Urinary bladder (tissue), 4 donors: ENCODE measurements around the gene FBXO22. TPM values are rescaled to one million over a fixed set of nuclear protein-coding genes. Genes with fewer than 3 reads are reported as not detected.
"Not testable (repeated sequence)": the region's sequence is repeated elsewhere in the genome, so short reads cannot be mapped to it uniquely, and the experiment has no call there.

Source experiments
- DNase-seq: peaks from one replicate; pipeline ENCODE4 v3.0.0-alpha.2; 2015; ENCODE audit errors: extremely low spot score
- H3K27ac ChIP-seq: one replicate; pipeline ENCODE4 v1.5.1; 2013; ENCODE audit warnings: low read depth, mild to moderate bottlenecking, moderate library complexity
- H3K36me3 ChIP-seq: one replicate; pipeline ENCODE4 v1.6.1; 2013; ENCODE audit warnings: mild to moderate bottlenecking, moderate library complexity; ENCODE audit not compliant: insufficient read depth
- H3K4me1 ChIP-seq: one replicate; pipeline ENCODE4 v1.6.1; 2013; ENCODE audit warnings: mild to moderate bottlenecking, moderate library complexity; ENCODE audit not compliant: insufficient read depth
- H3K4me3 ChIP-seq: one replicate; pipeline ENCODE4 v1.5.1; 2013; ENCODE audit warnings: low read depth, low read length
- WGBS: extraction: QIAGEN DNeasy Blood & Tissue Kit; methylation state at CpG from one replicate; pipeline ENCODE4 v1.1.7; 2013; 5-methylcytosine and 5-hydroxymethylcytosine counted together
- polyA plus RNA-seq: library from polyadenylated mRNA; stranded (reverse); fragments of 200-250 nt; gene quantifications from one replicate; pipeline ENCODE4 v1.2.3, GENCODE V29; 2013
- small RNA-seq: library from RNA; depleted of rRNA; stranded (forward); fragments of <200 nt; gene quantifications from one replicate; pipeline ENCODE3, GENCODE V24; 2014
- total RNA-seq: library from RNA; depleted of rRNA; stranded (reverse); fragments of >200 nt; gene quantifications from one replicate; pipeline ENCODE4 v1.2.3, GENCODE V29; 2014
- donor health status: healthy with polysubstance abuse.
- donor health status: healthy.

The FBXO22 gene
- total and polyA plus RNA-seq, 2 donors, result 16.9 to 25.0 TPM

DNA sequence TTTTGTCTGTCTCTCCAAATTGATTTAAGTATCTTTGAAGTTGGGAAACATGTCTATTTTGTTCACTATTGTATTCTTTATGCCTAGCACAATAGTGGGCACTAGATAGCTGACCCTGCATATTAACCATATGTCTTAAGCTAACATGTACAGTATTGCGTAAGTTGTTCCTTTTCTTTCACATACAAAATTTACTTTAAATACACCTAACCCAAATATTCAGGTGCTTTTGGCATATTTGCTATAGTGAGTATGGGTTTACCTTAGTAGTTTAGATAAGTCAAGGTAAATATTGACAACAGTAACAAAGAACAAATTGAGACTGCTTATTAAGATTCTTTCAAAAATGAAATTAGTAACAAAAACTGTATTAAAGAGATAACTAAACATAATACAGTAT, 57.7 kb downstream of the FBXO22 start:
- Histone ChIP-seq H3K4me3 (no peak overlapping the region), H3K27ac (no peak overlapping the region), H3K4me1 (no peaks in the 10 kb centered on the region), H3K36me3 (no peaks in the 10 kb centered on the region)
- 97% methylated on average over 1 of the region's 1 CpG for WGBS
- DNase-seq, result no peak

DNA sequence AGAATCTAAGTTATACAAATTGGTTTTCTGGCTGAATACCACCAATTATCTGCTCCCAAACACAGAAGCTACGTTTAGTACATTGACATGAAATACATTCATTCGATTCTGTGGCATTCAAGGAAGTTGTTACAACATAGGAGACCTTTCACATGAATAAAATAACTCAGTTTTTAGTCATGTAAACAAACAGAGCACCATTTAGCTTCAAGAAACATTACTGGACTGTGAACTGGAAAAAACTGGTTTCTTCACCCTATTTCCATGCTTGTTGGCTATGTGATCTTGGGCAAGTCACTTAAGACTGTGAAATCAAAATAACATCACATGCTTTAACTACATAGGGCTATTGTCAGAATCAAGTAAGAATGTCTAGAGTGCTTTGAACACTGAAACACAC, 62.4 kb downstream of the FBXO22 start:
- 52% methylated on average over 2 of the region's 2 CpGs for WGBS
- no peak for DNase-seq
- Histone ChIP-seq H3K27ac (no peak overlapping the region), H3K4me1 (no peaks in the 10 kb centered on the region), H3K36me3 (no peaks in the 10 kb centered on the region), H3K4me3 (no peak overlapping the region)

DNA sequence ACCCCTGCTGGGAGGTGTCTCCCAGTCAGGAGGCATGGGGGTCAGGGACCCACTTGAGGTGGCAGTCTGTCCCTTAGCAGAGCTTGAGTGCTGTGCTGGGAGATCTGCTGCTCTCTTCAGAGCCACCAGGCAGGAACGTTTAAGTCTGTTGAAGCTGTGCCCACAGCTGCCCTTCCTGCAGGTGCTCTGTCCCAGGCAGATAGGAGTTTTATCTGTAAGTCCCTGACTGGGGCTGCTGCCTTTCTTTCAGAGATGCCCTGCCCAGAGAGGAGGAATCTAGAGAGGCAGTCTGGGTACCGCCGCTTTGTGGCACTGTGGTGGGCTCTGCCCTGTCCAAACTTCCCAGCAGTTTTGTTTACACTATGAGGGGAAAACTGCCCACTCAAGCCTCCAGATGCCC, 73.1 kb downstream of the FBXO22 start:
- not testable (repeated sequence) for H3K4me3 ChIP-seq, H3K4me1 ChIP-seq, DNase-seq, H3K36me3 ChIP-seq, H3K27ac ChIP-seq
- WGBS, result 93% methylated on average over 3 of the region's 3 CpGs

DNA sequence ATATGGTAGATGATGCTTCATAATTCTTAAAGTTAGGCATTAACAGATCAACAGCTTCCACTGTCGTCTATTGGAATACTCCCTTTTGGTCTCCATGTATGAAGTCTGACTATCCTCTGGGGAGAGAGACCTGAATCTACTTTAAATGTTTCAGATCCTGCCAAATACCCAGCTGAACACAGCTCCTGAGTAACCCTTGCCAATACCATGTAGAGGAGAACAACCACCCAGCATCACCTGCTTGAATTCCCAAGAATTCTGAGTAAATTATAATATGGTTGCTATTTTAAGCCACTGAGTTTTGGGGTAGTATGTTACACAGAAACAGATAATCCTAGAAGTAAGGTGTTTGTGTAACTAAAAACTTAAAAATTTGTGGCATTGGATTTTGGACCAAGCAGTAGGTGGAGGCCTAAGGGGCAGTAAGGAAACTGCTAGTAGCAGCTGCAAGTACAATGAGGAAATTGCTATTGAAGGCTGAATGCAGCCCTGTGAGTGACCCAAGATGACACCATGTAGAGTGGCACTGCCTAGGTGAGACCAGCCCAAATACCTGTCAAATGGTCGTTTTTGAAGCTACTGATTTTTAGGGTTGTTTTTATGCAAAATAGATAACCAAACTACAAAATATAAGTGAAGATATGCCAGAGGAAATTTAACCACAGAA, 77.6 kb downstream of the FBXO22 start:
- H3K4me3 ChIP-seq, result no peak overlapping the region
- 65% methylated on average over 2 of the region's 2 CpGs for WGBS
- no peak for DNase-seq
- no peak overlapping the region for H3K27ac ChIP-seq
- H3K4me1 ChIP-seq, result no peaks in the 10 kb centered on the region
- H3K36me3 ChIP-seq, result no peaks in the 10 kb centered on the region

DNA sequence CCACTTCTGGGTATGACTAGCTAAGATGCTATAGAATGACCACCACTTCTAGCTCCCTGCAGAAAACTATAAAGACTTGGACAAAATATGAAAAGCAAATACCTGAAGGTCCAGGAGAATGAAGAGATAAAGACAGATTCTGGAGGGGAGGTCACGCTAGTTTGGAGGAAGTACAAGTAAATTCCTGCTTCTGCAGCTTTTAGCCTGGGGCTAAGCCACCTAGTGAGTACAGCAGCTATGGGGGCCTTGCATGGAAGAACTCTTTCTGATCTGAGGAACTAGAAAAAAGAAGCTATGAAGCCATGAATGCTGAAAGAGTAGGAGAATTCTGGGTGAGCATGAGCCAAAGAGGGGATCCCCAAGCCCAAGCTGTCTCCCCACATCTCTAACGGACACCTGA, 78.8 kb downstream of the FBXO22 start:
- H3K36me3 ChIP-seq, result no peaks in the 10 kb centered on the region
- WGBS, result 80% methylated on average over 2 of the region's 2 CpGs
- no peak for DNase-seq
- H3K27ac ChIP-seq, result no peak overlapping the region
- H3K4me1 ChIP-seq, result no peaks in the 10 kb centered on the region
- no peak overlapping the region for H3K4me3 ChIP-seq

DNA sequence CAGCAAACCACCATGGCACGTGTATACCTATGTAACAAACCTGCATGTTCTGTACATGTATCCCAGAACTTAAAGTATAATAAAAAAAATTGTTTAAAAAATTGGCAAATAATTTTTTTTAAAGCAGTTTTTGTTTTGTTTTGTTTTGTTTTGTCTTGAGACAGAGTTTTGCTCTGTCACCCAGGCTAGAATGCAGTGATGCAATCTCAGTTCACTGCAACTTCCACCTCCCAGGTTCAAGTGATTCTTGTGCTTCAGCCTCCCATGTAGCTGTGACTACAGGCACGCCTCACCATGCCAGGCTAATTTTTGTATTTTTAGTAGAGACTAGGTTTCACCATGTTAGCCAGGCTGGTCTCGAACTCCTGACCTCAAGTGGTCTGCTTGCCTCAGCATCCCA, 81.0 kb downstream of the FBXO22 start:
- not testable (repeated sequence) for DNase-seq, H3K36me3 ChIP-seq, H3K4me1 ChIP-seq, H3K27ac ChIP-seq, H3K4me3 ChIP-seq
- 93% methylated on average over 3 of the region's 3 CpGs for WGBS

DNA sequence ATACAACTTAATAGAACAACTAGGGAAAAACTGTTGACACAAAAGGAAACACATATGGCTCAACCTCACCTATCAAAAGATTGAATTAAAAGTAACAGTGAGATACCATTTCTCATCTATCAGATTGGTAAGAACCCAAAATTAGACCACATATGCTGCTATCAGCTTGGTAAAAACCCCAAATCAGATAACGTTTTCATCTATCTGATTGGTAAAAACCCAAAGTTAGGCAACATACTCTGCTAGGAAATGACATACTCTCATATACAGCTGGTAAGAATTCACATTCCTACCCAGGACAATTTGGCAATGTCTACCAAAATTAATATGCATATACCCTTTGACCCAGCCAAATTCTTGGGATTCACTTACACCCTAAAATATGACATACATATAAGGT, 82.3 kb downstream of the FBXO22 start:
- Histone ChIP-seq H3K27ac (no peak overlapping the region), H3K4me3 (no peak overlapping the region), H3K4me1 (no peaks in the 10 kb centered on the region), H3K36me3 (no peaks in the 10 kb centered on the region)
- no peak for DNase-seq
- 60% methylated on average over 1 of the region's 1 CpG for WGBS

DNA sequence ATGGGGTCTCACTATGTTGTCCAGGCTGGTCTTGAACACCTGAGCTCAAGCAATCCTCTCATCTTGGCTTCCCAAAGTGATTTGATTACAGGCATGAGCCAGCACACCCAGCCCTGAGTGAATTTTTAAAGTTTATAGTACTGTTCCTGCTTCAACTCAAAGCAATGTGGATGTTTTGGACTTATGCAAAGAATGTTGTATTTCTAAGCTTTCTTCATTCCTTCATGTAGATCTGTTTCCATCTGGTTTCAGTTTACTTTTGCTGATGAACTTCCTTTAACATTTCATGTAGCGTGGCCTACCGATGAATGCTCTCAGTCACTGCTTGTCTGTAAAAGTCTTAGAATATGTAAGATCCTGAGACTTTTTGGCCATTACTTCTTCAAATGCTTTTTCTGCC, 85.4 kb downstream of the FBXO22 start:
- DNase-seq, result no peak
- H3K36me3 ChIP-seq, result no peaks in the 10 kb centered on the region
- H3K4me1 ChIP-seq, result no peaks in the 10 kb centered on the region
- 49% methylated on average over 2 of the region's 2 CpGs for WGBS
- H3K27ac ChIP-seq, result no peak overlapping the region
- H3K4me3 ChIP-seq, result no peak overlapping the region

DNA sequence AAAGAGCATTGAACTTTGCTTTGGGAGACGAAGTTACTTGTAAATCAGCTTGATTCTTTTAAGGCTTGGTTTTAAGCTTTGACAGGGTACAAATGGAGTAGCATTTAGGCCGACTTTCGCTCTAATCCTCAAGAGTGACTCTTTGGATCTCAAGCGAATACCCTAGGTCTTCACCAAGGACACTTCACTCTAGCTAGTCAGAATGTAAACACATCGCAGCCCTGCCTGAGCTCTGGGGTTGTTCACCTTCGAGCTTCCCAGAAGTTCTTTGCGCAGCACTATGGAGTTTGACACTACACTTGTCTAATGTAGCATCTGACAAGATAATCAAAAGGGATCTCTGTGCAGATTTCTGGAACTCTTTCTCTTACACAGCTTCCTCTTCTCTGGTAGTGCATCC, 86.2 kb downstream of the FBXO22 start:
- H3K36me3 ChIP-seq, result no peaks in the 10 kb centered on the region
- 69% methylated on average over 7 of the region's 7 CpGs for WGBS
- DNase-seq, result no peak

More for the DNA sequence above, 86.2 kb downstream of the FBXO22 start:
- Histone ChIP-seq H3K4me3 (no peak overlapping the region), H3K27ac (no peak overlapping the region), H3K4me1 (no peaks in the 10 kb centered on the region)

Small RNA genes lying within 50 kb of the gene (small RNA-seq; reads per million reads assigned to genes)
- gene RN7SL510P, result not detected

Other genes starting within 250 kb of the FBXO22 start
- gene CSPG4, start 191.0 kb upstream of the FBXO22 start, total RNA-seq, result 30.6 TPM
- gene CSPG4, start 191.0 kb upstream of the FBXO22 start, polyA plus RNA-seq, result 63.8 TPM
- 101 TPM for gene UBE2Q2, start 60.4 kb upstream of the FBXO22 start, total RNA-seq
- 46.7 TPM for gene UBE2Q2, start 60.4 kb upstream of the FBXO22 start, polyA plus RNA-seq
- gene NRG4, start 108.5 kb downstream of the FBXO22 start, total RNA-seq, result 6.1 TPM
- 0.84 TPM for gene NRG4, start 108.5 kb downstream of the FBXO22 start, polyA plus RNA-seq
- gene TMEM266, start 156.1 kb downstream of the FBXO22 start, total RNA-seq, result 0.16 TPM
- gene TMEM266, start 156.1 kb downstream of the FBXO22 start, polyA plus RNA-seq, result 0.11 TPM